ENCODE measurements around the gene ZC3HAV1.
"Not testable (repeated sequence)": the region's sequence is repeated elsewhere in the genome, so short reads cannot be mapped to it uniquely, and the experiment has no call there.

The ZC3HAV1 gene

GRCh38 chr7:139094030-139094429 lies 15.5 kb downstream of the ZC3HAV1 start:
- no peak overlapping the region for H2AFZ ChIP-seq (ENCODE audit: low read length)
- no peak for TF ChIP-seq EZH2phosphoT487 (IDR thresholded peaks at IDR 0.05; ENCODE audit: low read length)
- TF ChIP-seq, protein P1, sequence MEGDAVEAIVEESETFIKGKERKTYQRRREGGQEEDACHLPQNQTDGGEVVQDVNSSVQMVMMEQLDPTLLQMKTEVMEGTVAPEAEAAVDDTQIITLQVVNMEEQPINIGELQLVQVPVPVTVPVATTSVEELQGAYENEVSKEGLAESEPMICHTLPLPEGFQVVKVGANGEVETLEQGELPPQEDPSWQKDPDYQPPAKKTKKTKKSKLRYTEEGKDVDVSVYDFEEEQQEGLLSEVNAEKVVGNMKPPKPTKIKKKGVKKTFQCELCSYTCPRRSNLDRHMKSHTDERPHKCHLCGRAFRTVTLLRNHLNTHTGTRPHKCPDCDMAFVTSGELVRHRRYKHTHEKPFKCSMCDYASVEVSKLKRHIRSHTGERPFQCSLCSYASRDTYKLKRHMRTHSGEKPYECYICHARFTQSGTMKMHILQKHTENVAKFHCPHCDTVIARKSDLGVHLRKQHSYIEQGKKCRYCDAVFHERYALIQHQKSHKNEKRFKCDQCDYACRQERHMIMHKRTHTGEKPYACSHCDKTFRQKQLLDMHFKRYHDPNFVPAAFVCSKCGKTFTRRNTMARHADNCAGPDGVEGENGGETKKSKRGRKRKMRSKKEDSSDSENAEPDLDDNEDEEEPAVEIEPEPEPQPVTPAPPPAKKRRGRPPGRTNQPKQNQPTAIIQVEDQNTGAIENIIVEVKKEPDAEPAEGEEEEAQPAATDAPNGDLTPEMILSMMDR (IDR thresholded peaks at IDR 0.05; ENCODE audit: low read length) = no peak
- no peak for TF ChIP-seq EZH2 (optimal IDR thresholded peaks at IDR 0.05; ENCODE audit: low read depth, low read length)
- H3K4me2 ChIP-seq (ENCODE audit: low read depth, low read length) = no peak overlapping the region
- no peak for DNase-seq
- no peaks in the 10 kb centered on the region for H3K9me3 ChIP-seq (replicated peaks; ENCODE audit: insufficient read depth, low read length)
- no peaks in the 10 kb centered on the region for H3K9me2 ChIP-seq (replicated peaks; ENCODE audit: insufficient read depth, low read length)
- peaks cover 11% of the 10 kb centered on the region for H4K20me1 ChIP-seq (ENCODE audit: insufficient read depth, low read length)
- H3K79me2 ChIP-seq (ENCODE audit: low read length) = peaks cover 93% of the 10 kb centered on the region
- H3K4me3 ChIP-seq (ENCODE audit: low read length) = no peak overlapping the region
- no peaks in the 10 kb centered on the region for H3K27me3 ChIP-seq (replicated peaks; ENCODE audit: insufficient read depth, low read length)
- H3K4me1 ChIP-seq (ENCODE audit: low read length) = peaks cover 9% of the 10 kb centered on the region; the same call in 1 of the 2 replicates
- peaks cover 9% of the 10 kb centered on the region for H3K36me3 ChIP-seq (replicated peaks; ENCODE audit: insufficient read depth, low read length)
- no peak overlapping the region for H3K27ac ChIP-seq (ENCODE audit: low read length)
- no peaks in the 10 kb centered on the region; the same call in 1 of the 2 replicates for H3F3A ChIP-seq (ENCODE audit: insufficient read depth, low read length)
- no peak overlapping the region for H3K9ac ChIP-seq (ENCODE audit: low read length)

GRCh38 chr7:139093512-139093911 lies 16.0 kb downstream of the ZC3HAV1 start:
- H3K9me3 ChIP-seq (replicated peaks; ENCODE audit: insufficient read depth, low read length); H3K4me2 ChIP-seq (ENCODE audit: low read depth, low read length); H2AFZ ChIP-seq (ENCODE audit: low read length); H4K20me1 ChIP-seq (ENCODE audit: insufficient read depth, low read length); H3K9ac ChIP-seq (ENCODE audit: low read length); H3K4me3 ChIP-seq (ENCODE audit: low read length); H3K4me1 ChIP-seq (ENCODE audit: low read length); H3K9me2 ChIP-seq (replicated peaks; ENCODE audit: insufficient read depth, low read length); DNase-seq; H3K27ac ChIP-seq (ENCODE audit: low read length); H3K27me3 ChIP-seq (replicated peaks; ENCODE audit: insufficient read depth, low read length); H3F3A ChIP-seq (ENCODE audit: insufficient read depth, low read length); H3K36me3 ChIP-seq (replicated peaks; ENCODE audit: insufficient read depth, low read length): not testable (repeated sequence)
- H3K79me2 ChIP-seq (ENCODE audit: low read length) = peaks cover 92% of the 10 kb centered on the region

DNA sequence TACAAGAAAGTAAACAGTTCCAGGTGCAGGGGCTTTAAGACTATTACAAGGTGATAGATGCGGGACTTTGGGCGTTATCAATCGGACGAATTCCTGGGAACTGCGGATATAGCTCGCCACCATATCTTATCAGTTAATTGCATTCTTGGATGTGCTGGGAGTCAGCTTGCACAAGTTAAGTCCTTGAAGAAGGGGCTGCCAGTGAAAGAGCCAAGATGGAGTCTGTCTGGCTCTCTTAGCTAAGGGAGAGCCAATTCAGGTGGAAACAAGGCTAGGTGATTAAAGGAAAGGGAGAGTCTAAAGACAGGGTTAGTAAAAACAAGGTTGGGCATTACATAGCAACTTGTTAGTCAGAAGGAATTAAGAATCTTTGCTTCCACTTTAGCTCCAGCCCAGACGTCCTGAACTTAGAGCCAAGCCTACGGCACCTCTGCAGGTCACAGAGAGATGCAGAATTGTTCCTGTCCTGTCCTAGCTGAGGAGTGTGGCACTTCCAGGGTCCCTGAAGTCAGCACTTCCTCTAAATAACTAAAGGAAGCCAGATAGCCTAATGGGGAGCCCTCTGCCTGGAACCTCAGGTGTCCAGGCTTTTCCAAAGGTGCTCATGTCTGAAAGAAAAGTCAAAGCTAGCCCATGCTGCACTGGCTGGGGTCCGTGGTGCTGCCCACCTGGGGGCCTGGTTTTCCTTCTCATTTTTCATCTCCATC lies 17.3 kb downstream of the ZC3HAV1 start:
- Histone ChIP-seq H3K36me3 (replicated peaks; ENCODE audit: insufficient read depth, low read length) (peaks cover 5% of the 10 kb centered on the region), H3K9ac (ENCODE audit: low read length) (no peak overlapping the region), H2AFZ (ENCODE audit: low read length) (no peak overlapping the region), H3K9me3 (replicated peaks; ENCODE audit: insufficient read depth, low read length) (no peaks in the 10 kb centered on the region), H3K4me2 (ENCODE audit: low read depth, low read length) (no peak overlapping the region), H3F3A (ENCODE audit: insufficient read depth, low read length) (no peaks in the 10 kb centered on the region; the same call in 1 of the 2 replicates), H3K27me3 (replicated peaks; ENCODE audit: insufficient read depth, low read length) (no peaks in the 10 kb centered on the region), H3K4me1 (ENCODE audit: low read length) (0 out of 2 replicates have a peak, but pooled peaks cover 8% of the 10 kb centered on the region), H3K9me2 (replicated peaks; ENCODE audit: insufficient read depth, low read length) (no peaks in the 10 kb centered on the region), H3K79me2 (ENCODE audit: low read length) (peaks cover 92% of the 10 kb centered on the region), H3K27ac (ENCODE audit: low read length) (no peak overlapping the region), H3K4me3 (ENCODE audit: low read length) (no peak overlapping the region), H4K20me1 (ENCODE audit: insufficient read depth, low read length) (peaks cover 6% of the 10 kb centered on the region; the same call in 1 of the 2 replicates)
- TF ChIP-seq EZH2phosphoT487 (IDR thresholded peaks at IDR 0.05; ENCODE audit: low read length) (no peak), EZH2 (optimal IDR thresholded peaks at IDR 0.05; ENCODE audit: low read depth, low read length) (no peak)
- TF ChIP-seq, protein P1 (IDR thresholded peaks at IDR 0.05; ENCODE audit: low read length) = no peak
- DNase-seq = no peak

- H3K9me3 ChIP-seq (replicated peaks; ENCODE audit: insufficient read depth, low read length) = no peaks in the 10 kb centered on the region
- H4K20me1 ChIP-seq (ENCODE audit: insufficient read depth, low read length) = peaks cover 6% of the 10 kb centered on the region; the same call in 1 of the 2 replicates
- no peak overlapping the region for H3K27ac ChIP-seq (ENCODE audit: low read length)
- H2AFZ ChIP-seq (ENCODE audit: low read length) = no peak overlapping the region
- H3K9ac ChIP-seq (ENCODE audit: low read length) = no peak overlapping the region
- H3K4me1 ChIP-seq (ENCODE audit: low read length) = 0 out of 2 replicates have a peak, but pooled peaks cover 8% of the 10 kb centered on the region
- TF ChIP-seq, protein P1 (IDR thresholded peaks at IDR 0.05; ENCODE audit: low read length) = no peak
- TF ChIP-seq EZH2phosphoT487 (IDR thresholded peaks at IDR 0.05; ENCODE audit: low read length) = no peak
- TF ChIP-seq EZH2 (optimal IDR thresholded peaks at IDR 0.05; ENCODE audit: low read depth, low read length) = no peak
- H3K4me3 ChIP-seq (ENCODE audit: low read length) = no peak overlapping the region
- H3F3A ChIP-seq (ENCODE audit: insufficient read depth, low read length) = no peaks in the 10 kb centered on the region; the same call in 1 of the 2 replicates
- DNase-seq = no peak
- H3K9me2 ChIP-seq (replicated peaks; ENCODE audit: insufficient read depth, low read length) = no peaks in the 10 kb centered on the region
- H3K27me3 ChIP-seq (replicated peaks; ENCODE audit: insufficient read depth, low read length) = no peaks in the 10 kb centered on the region
- H3K79me2 ChIP-seq (ENCODE audit: low read length) = peaks cover 95% of the 10 kb centered on the region
- H3K4me2 ChIP-seq (ENCODE audit: low read depth, low read length) = no peak overlapping the region
- H3K36me3 ChIP-seq (replicated peaks; ENCODE audit: insufficient read depth, low read length) = peaks cover 10% of the 10 kb centered on the region
Measured at GRCh38 chr7:139091677-139091996, 17.9 kb downstream of the ZC3HAV1 start.

All from MM.1S (cell line).